ENCODE measurements around the gene SERPINB11.
"Not testable (repeated sequence)": the region's sequence is repeated elsewhere in the genome, so short reads cannot be mapped to it uniquely, and the experiment has no call there.

SERPINB11 gene

DNA sequence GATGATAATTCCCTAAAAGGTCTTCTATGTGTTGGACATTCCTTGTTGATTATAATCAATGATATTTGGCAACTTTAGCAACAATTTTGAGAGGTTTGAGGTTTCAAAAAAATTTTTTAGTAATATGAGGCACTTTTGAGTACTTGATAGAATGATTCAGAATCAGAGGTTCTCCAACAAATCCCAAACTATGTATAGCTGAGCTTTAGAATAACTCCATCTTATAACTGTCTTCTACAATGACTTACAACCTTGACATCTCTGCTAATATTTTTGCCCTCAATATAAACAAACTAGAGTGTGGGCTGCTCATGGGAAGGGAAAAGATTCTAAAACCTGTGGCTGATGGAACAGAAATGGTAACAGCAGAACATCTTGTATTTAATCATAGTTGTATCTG is 50.9 kb downstream of the SERPINB11 start:
- FAIRE-seq: peak; percentile 94
- TF ChIP-seq, protein P1, sequence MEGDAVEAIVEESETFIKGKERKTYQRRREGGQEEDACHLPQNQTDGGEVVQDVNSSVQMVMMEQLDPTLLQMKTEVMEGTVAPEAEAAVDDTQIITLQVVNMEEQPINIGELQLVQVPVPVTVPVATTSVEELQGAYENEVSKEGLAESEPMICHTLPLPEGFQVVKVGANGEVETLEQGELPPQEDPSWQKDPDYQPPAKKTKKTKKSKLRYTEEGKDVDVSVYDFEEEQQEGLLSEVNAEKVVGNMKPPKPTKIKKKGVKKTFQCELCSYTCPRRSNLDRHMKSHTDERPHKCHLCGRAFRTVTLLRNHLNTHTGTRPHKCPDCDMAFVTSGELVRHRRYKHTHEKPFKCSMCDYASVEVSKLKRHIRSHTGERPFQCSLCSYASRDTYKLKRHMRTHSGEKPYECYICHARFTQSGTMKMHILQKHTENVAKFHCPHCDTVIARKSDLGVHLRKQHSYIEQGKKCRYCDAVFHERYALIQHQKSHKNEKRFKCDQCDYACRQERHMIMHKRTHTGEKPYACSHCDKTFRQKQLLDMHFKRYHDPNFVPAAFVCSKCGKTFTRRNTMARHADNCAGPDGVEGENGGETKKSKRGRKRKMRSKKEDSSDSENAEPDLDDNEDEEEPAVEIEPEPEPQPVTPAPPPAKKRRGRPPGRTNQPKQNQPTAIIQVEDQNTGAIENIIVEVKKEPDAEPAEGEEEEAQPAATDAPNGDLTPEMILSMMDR (IDR thresholded peaks at IDR 0.05; ENCODE audit: insufficient read depth, missing control alignments): no peak
- no peak for DNase-seq (ENCODE audit: insufficient read length, low spot score)

DNA sequence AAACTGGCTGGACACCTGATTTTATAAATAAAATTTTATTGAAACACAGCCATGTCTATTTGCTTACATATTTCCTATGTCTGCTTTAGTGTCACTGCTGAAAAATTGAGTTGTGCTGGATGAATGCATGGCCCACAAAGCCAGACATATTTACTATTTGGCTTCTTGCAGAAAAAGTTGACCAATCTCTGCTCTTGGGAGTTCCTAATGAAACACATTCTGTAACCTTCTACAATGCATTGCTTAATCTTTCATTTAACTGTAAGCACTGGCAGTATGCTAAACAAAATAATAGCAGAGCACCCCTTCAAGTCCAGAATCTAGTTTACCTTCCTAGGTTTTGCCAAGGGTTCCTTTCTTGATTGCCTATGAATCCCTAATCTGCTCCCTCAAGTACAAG is 54.8 kb downstream of the SERPINB11 start:
- FAIRE-seq: peak; percentile 91
- no peak for DNase-seq (ENCODE audit: insufficient read length, low spot score)

GRCh38 chr18:63758615-63759240 is 56.0 kb downstream of the SERPINB11 start:
- TF ChIP-seq, protein P1 (IDR thresholded peaks at IDR 0.05; ENCODE audit: insufficient read depth, missing control alignments): no peak
- DNase-seq (ENCODE audit: insufficient read length, low spot score) (no peak), FAIRE-seq (peak; percentile 91)

More for the DNA sequence above, 54.8 kb downstream of the SERPINB11 start:
- TF ChIP-seq, protein P1 (IDR thresholded peaks at IDR 0.05; ENCODE audit: insufficient read depth, missing control alignments): no peak

DNA sequence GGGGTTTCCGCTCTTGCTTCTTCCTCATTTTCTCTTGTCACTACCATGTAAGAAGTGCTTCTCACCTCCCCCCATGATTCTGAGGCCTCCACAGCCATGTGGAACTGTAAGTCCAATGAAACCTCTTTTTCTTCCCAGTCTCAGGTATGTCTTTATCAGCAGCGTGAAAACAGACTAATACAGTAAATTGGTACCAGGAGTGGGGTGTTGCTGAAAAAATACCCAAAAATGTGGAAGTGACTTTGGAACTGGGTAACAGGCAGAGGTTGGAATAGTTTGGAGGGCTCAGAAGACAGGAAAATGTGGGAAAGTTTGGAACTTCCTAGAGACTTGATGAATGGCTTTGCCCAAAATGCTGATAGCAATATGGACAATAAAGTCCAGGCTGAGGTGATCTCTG is 57.0 kb downstream of the SERPINB11 start:
- DNase-seq (ENCODE audit: insufficient read length, low spot score); FAIRE-seq: not testable (repeated sequence)

DNA sequence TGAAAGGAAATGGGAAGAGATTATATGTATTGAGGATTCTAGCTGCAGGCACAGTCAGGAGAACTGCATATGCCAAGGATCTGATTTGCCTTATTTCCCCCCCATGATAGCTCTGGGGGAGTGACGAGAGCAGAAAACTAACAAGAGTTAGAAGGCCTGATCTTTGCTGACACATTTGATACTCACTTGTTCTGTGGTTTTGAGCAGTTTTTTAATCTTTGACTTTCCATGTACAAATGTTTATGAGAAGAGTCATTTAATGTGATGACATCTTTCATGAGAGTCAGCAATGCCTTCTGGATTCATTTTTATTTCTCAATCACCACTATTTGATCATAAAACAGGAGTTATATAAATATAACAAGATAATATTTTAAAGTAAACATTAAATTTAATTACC is 59.8 kb downstream of the SERPINB11 start:
- FAIRE-seq: no peak
- TF ChIP-seq, protein P1 (IDR thresholded peaks at IDR 0.05; ENCODE audit: insufficient read depth, missing control alignments): no peak
- DNase-seq (ENCODE audit: insufficient read length, low spot score): no peak

DNA sequence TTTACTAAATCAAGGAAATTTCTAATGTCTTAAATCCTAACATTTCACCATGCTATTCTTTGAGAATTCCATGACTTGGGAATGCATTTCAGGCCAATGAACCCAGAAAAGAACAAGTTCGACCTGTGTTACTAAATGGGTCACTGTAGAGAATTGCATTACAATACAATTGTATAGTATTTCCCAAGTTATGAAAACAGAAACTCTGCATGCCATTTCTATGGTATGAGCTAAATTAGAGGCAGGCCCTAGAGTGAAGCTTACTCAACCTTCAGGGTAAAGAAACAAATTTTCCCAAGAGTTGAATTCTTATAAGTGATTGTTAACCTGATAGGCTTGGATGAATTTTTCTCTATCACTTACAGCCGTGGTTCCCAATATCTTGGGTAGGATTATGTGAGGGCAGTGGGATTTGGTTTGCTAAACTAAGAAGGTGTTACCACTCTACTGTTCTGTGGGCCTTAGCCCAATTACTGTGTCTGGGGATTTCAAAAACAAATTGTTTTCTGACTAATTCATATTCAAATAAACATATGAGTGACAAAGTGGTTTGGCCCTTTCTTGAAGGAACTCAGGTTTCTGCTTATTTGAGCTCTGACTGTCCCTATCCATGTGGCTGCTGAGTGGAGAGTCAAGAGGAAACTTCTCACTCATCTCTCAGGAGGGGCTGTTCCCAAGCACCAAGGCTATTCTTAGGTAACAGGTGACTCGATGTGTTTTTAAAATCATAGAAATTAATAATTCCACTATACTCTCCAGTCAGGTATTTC is 61.3 kb downstream of the SERPINB11 start:
- no peak for DNase-seq (ENCODE audit: insufficient read length, low spot score)
- TF ChIP-seq, protein P1 (IDR thresholded peaks at IDR 0.05; ENCODE audit: insufficient read depth, missing control alignments): no peak
- FAIRE-seq: no peak

GRCh38 chr18:63765837-63766236 is 63.1 kb downstream of the SERPINB11 start:
- TF ChIP-seq, protein P1 (IDR thresholded peaks at IDR 0.05; ENCODE audit: insufficient read depth, missing control alignments): no peak
- DNase-seq (ENCODE audit: insufficient read length, low spot score) (no peak), FAIRE-seq (no peak)
